Right hindlimb (tissue), 1 donor: Measurements from ENCODE around the gene PLPP1.
A peak's percentile ranks its signal among the peaks of the same experiment; 100 is the strongest.
"Not testable (repeated sequence)": the region's sequence is repeated elsewhere in the genome, so short reads cannot be mapped to it uniquely, and the experiment has no call there.

ENCODE experiments used
- DNase-seq: peaks from one replicate; pipeline ENCODE4 v3.0.0-alpha.2; 2018

Gene PLPP1

DNA sequence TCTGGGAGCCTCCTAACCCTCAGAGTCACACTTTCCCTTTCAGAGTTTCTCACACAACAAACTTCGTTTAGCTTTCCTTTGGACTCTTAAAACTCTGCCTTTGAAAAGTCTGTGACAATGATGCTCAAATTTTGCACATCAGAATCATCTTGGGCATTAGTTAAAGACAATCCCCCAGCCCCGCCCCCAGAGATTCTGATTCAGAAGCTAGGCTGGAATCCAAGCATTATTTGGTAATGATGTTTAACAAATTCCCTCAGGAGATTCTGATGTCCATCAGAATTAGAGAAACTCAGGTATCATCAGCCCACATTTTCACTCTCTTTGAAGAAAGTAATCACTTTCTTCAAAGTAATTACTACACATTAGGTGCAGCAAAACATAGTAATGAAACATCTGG, 9.6 kb upstream of the PLPP1 start:
- no peak for DNase-seq

DNA sequence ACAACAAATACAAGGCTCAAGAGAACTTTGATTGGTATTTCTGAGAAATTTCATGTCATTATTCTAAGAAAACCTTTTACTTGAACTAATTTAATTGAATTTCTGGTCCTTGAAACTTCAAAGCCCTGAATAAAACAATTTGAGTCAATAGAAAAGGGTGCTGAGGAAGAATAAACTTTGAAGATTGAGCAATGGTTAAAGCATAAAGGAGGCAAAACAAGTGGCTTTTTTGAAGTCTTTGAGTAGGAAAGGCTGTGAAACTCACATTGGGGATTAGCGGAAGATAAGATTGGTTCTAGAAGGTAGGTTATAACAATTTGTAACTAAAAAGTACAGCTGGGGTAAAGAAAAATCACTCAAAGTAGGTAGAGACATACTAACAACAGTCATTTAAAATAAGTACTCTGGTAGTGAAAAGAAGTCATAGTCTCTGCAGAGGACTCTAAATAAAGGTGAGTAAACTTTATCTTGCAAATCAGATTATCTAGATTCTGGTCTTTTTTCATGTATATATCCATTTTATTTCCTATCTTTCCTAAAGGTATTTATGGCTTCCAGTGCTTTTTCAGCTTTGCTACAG, 6.4 kb upstream of the PLPP1 start:
- no peak for DNase-seq

DNA sequence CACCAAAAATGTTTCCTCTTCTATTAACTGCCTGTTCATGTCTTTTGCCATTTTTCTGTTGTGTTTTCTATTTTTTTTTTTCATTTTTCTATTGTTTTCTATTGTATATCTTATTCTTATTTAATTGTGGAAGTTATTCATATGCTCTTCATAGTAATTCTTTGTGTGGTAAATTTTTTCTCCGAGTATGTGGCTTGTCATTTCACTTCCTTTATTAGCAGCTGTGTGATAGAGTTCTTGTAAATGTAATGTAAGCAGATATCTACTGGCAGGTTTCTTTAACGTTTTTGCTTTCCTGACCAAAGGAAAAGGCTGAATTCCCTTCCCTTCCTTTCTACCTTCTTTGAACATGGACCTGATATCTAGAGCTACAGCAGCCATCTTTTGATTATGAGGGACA, 5.8 kb upstream of the PLPP1 start:
- no peak for DNase-seq

DNA sequence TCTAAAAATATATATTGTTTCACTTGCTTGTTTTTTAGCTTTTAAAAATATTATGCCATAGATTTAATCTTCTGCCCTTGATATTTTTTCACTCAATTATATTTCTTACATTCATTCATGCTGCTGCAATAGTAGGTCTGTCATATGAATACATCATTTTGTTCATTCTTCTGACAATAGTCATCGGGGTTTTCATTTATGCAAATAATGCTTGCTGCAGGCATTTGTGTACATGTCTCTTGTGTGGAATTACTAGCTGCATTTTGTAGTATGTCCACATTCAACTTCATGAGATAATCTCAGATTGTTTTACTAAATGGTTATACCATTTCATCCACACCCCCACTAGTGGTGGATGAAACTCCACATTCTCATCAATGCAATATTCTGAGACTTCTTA, 5.3 kb upstream of the PLPP1 start:
- DNase-seq: no peak

DNA sequence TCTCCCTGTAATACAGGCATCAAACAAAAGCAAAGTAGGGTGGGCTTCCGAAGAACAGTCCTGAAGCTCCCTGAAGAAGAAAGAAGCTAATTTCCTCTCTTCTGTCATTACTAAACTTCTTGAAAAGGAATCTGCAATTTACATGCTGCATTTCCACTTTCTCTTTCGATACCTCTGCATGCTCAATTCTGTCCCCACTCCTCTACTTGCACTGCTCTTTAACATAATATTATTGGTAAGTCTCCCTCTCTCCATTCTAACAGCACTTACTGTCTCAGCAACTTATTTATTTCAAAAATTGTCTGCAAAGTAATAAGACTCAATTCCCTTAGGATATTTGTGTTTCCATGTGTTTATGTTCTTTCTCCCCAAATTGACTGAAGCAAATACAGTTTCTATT, 3.9 kb upstream of the PLPP1 start:
- DNase-seq: no peak

DNA sequence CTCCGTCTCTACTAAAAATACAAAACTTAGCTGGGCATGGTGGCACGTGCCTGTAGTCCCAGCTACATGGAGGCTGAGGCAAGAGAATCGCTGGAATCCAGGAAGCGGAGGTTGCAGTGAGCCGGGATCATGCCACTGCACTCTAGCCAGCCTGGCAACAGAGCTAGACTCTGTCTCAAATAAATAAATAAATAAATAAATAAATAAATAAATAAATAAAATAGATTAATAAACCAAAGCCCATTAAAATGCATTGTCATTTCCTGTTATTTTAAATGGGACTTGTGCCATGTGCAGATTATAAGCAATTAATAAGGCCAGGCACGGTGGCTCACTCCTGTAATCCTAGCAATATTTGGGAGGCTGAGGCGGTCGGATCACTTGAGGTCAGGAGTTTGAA, 2.6 kb upstream of the PLPP1 start:
- not testable (repeated sequence) for DNase-seq

DNA sequence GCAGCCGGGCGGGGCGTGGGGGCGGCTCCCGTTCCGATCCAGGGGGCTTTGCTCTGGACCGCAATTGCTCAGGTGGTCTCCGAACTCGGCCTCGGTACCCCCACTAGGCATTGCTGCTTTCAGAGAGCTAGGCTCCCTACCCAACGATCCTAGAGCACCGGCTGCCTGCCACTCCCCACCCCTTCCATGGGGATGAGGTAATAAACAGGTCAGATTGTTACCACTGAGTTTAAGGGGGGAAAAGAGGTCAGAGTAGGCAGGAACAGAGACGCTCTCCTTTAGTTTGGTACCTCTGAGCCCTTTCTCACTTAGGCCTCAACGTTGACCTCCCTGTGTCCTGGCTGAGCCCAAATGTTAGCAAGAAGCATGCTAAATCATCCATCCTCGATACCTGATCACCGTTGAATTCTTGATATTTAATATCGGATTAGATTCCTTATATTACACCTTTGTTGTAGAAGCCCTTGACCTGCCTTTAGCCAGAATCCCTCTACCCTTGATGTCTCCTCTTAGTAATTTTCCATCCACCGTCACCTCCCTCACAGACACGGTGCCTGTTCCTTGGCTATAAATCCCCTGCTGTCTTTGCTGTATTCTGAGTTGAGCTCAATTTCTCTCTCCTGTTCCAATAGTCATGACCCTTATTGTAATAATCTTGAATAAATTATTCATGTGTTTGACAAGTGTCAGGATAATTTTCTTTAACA, 588 bp upstream of the PLPP1 start:
- no peak for DNase-seq

DNA sequence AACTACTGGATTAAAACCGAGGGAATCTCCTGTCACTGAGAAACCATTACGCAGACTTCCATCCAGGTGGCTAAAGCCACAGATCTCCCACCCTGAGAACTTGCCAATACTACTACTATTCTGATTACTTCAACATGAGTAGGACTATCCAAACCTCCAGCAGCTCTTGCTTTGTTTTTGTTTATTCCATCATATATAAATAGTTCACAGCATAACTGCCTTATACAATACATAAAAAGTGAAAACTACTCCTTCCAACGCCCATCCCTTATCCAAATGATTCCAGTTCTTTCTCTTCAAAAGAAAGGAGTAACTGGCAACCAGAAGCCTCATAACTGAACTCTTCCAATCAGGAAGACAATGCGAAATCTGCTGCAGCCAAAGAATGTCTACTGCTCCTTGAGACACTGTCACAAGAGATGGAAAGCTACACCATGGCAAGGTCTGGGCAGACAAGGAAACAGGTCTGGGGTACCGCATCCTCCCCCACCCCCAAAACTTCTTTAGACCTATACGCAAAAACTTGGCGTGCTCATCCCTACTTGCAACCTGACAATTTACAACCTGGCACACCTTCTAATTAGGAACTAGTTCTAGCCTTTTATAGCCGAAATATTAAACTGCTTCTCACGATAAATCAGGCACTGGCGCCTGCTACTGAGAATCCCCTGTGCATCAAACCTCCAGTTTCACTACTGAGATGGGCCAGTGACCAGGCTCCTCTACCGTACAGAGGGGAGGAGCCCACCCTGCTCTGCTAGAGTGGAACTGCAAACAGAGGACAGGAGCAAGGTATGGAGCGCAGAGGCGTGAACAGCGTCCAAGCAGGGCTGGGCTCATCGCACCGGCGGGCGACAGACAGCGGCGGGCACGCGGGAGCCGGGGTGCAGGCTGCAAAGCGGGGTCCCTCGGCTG, 986 bp downstream of the PLPP1 start:
- peak; percentile 76 for DNase-seq

DNA sequence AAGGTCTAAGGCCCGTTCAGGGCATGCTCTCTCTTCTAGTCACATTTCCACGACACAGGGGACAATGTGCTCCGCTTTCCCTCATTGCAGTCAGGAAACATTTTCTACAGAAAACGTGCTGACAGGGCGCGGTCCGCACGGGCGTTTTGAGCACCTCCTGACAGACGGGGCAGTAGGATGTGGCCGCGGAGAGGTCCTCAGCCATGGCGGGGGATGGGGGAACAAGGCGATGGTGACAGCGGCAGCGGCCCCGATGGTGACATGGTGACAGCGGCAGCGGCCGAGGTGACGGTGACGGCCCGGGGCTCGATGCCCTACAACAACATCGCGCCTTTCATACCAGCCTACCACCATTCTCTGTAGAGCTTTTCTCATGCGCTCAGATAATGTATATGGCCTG, 4.1 kb downstream of the PLPP1 start:
- no peak for DNase-seq

DNA sequence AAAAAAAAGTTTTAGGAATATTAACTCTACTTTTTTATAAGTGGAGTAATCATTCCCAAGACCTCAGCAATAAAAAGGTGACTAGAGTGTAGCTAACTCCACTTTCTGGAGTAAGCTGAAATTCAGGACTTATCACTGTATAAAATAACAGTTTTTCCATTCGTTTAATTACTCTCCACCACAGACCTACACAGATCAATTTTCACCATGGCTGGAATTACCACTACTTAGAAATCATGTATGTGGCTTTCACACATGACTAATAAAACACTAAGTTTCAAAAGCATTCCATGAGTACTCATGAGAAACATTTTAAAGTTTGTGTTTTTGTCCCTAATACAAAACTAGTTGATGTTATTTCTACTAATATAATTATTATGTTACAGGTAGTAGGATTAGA, 9.9 kb downstream of the PLPP1 start:
- DNase-seq: no peak

DNA sequence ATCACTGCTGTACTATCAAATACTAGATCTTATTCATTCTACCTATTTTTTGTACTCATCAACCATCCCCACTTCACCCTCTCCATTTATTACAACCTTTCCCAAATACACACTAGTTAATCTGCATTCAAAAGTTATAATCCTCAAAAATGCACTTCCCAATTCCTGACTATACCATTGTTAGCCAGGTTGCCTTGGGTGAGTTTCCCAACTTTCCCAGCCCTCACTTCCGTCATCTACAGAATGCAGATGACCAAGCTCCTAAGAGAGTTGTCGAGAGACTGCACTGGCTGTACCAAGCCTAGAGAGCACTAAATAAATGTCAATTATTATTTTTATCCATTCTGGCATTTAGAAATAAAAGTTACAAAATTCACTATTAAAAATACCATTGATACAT, 11.5 kb downstream of the PLPP1 start:
- no peak for DNase-seq

DNA sequence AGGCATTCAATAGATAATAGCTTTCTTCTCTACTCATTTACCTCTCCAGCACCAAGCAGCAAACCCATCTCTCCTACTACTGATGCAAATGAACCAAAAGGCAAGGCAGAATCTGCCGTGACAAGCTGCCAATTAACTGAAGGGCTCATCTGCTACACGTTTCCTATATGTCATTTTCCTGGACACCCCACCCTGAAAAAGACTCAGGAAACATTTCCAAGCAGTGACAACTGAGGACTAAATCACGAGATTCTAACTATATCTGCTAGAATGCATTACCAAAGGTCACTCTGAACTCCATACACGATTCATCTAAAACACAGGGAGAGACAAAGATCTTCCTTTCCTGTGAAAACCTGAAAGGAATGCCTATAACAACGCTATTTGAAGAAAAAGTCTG, 12.9 kb downstream of the PLPP1 start:
- no peak for DNase-seq

DNA sequence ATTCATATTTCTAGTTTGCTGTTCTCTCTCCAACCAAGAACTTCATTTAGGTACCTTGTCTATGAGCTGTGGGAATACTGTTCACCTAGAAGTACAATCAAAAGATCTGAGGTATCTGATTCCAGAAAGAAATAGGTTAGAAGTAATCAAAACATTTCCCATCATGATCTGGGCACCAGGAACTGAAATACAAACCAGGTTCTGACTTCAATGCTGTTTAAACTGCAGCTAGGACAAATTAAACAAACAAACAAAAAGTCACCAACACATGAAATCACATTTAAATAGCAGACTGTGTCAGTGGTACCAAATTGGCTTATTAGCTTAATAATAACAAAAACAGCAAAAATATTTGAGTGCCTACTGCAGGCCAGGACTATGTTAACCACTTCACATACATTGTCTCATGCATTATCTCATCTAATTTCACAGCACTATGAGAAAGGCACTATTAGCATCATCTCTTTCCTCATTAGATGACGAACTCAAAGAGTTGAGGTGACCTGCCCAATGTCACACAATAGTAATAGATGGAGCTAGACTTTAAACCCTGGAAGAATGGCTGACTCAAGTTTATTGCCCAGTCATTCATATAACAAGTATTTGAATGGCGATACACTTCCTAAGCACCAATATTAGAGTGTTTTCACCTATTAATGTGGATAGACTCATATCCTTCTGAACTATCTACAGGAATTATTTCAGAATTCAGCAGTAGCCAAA, 14.5 kb downstream of the PLPP1 start:
- DNase-seq: no peak

DNA sequence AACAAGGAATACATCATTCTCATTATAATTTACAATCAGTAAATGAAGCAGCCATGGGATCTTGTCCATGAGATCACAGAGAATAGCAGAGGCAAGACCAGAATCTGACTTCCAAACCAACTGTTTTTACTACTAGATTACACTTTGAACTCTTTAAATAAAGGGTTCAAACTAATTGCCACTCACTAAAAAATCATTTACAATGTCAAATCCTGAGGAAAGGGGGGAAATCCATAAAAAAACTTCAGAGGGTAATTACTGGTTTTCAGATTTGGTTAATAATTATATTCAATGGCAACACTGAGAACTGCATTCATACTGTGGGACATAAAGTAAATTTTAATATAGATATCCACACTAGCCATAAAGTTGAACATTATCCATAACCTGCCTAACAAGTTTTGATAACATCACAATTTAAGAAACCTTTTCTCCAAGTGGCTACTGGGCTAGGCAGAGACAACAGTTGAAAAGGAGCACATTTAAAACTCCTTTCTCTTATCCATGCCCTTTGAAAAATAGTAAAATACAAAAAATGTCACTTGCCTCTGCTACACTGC, 15.9 kb downstream of the PLPP1 start:
- no peak for DNase-seq

DNA sequence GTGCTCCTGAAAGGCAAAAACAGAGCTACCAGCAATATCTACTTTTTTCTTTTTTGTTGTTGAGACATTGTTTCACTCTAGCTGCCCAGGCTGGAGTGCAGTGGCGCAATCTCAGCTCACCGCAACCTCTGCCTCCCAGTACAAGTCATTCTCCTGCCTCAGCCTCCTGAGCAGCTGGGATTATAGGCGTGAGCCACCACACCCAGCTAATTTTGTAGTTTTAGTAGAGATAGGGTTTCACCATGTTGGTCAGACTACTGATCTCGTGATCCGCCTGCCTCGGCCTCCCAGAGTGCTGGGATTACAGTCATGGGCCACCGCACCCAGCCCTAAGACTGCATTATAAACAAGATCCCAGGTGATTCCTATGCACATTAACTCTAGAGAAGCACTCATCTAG, 17.0 kb downstream of the PLPP1 start:
- no peak for DNase-seq

DNA sequence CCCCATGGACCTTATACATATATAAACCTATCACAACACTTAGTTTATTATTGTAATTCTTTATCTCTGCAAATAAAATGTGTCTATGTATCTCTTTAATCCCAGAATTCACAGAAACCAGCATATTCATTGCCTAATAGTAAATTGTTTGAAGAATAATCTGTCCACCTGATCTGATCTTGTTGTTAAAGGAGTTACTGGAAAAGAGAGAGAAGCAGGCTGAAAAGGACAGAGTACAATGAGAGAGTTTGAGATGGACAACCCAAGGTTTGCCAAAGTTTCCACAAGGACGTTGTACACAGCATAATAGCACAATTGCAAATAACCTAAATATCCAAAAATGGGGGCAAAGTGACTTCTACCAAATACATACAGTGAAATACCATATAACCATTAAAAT, 23.8 kb downstream of the PLPP1 start:
- no peak for DNase-seq

DNA sequence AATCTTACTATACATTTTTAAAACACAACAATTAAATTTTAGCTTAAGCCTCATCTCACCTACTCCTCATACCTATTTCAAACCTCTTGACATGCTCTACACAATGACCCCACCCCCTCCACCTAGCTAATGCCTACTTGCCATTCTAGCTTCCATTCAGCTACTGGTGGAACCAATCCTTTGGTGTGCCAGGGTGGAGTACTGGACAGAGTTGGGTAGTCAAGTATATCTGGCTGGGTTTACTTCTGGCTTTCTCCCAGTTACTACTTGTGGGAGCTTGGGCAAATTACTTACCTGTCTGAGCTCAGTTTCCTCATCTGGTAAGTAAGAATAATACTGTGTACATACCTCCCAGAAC, 24.3 kb downstream of the PLPP1 start:
- no peak for DNase-seq

DNA sequence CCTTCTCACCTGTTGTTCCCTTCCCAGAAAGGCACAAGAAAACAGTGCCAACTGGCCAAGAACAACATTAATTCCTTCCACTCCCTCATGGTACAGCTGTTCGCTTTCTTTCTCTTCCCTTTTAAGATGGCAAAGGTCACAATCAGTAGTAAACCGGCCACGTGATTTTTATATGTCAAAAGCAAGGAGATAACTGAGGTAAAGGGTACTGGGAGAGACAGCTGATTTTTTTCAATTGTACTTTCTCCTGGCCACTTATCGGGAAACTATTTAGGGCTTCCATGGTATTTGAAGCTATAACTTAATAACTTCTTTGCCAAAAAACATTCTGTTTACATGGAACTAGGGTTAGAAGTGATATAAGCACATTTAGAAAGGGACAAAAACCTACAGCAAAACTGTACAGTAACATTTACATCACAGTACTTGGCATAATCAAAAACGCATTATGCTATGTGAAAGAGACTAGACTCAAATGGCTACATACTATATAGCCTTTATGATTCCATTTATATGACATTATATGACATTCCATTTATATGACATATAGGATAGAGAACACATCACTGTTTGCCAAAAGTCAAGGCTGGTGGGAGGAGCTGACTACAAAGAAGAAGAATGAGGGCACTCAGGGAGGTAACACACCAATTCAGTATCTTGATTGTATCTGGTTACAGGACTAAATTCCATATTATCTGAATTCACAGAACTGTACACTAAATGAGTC, 24.8 kb downstream of the PLPP1 start:
- no peak for DNase-seq

DNA sequence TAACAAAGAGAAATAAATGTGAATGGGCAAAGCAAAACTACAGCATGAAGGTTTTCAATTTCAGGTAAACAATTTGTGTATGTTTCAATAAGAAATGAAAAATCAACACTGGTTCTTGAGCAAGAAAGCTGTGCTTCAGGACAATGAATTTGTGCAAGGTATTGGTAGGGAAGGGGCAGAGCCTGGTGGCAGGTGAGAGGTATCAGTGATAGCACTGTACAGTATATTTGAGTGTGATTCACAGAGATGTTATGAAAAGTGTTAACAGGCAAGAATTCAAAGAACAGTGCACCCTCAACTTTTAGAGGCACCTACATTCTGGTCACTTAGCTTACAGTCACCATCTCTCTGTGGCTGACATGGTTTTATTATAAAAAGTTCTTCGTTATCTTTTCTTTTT, 25.7 kb downstream of the PLPP1 start:
- no peak for DNase-seq

DNA sequence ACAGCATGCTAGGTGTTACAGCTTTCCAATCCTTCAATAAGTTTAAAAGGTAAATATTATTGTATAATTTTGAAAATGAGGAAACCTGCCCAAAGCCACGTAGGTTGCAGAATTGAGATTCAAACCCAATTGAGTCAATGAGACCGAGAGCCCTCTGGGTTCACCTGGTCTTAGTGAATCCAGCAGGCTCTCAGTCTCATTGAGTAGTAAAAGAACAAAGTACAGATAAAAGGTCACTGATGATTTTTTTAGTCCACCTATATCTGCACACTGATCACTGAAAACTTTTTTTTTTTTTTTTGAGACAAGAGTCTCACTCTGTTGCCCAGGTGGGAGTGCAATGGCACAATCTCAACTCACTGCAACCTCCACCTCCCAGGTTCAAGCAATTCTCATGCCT, 27.2 kb downstream of the PLPP1 start:
- no peak for DNase-seq

DNA sequence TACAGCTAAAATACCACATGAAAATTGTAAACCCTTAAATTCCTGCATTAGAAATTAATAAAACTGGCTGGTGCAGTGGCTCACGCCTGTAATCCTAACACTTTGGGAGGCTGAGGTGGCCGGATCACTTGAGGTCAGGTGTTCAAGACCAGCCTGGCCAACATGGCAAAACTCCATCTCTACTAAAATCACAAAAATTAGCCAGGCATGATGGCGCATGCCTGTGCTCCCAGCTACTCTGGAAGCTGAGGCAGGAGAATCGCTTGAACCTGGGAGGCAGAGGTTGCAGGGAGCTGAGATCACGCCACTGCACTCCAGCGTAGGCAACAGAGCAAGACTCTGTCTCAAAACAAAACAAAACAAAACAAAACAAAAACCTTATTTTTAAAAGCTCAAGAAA, 29.1 kb downstream of the PLPP1 start:
- DNase-seq: not testable (repeated sequence)

DNA sequence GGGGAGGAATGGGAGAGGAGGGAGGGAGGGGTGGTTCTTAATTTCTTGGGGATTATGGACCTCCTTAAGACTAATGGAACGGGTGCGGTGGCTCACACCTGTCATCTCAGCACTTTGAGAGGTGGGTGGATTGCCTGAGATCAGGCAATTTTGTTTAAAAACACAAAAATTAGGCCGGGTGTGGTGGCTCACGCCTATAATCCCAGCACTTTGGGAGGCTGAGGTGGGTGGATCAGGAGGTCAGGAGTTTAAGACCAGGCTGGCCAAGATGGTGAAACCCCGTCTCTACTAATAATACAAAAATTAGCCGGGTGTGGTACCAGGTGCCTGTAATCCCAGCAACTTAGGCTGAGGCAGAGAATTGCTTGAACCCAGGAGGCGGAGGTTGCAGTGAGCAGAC, 30.8 kb downstream of the PLPP1 start:
- DNase-seq: not testable (repeated sequence)
